ENCODE measurements around the gene EXOC2.
"Not testable (repeated sequence)": the region's sequence is repeated elsewhere in the genome, so short reads cannot be mapped to it uniquely, and the experiment has no call there.

Gene EXOC2

DNA sequence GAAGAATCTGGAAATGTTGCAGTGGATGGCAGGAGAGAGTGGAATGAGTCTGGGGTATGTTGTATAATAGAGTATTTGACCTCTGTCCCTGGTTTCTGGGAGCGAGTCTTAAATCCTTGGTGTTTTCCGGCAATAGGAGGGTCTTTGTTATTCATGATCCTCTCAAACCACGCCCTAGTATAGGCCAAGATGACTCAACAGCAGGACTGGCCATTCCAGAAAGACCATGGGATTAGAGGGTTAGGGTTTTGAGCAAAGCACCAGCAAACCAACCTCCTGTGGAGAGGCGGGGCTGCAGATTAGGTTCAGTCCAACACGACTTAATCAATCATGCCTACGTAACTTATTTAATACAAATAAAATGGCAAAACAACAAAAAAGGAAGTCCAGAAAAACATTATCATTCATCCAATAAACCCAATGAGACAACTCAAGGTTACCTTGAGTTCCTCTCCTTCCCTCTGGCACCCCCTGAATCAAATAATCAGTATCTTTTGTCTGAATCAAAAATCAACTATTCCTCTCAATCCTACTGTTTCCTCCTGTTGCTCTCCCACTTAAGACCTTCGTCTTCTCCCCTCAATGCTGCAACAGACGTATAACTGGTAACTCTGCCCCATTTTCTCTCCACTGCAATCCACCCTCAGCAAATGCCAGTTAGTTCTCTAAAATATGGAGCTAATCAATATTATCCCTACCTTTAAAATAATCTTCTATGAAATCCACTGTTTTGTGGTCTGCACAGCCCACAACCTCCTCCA, 51.5 kb downstream of the EXOC2 start:
- no peak for DNase-seq (ENCODE audit: low read depth in 2 of 3, low spot score in 1 of 3)

DNA sequence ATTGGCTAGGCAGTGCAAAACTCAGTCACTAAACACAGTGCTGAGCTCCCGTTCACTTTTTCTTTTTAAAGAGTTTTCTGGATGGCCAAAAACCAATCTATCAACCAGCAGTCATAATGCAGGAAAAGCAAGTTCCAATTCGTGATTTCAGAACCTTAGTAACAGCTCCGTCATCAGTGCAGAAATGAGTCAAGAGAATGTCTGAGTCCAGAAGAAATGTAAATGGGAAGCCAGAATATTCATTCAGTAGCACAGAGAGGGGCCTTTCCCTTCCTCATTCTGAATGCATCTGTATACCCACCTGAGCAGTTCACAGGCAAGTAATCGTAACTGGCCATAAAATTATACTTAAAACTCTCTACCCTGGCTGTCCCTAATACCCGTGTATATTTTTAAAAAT, 56.5 kb downstream of the EXOC2 start:
- peak in 1 of 3 donors; percentile 21 for DNase-seq (ENCODE audit: low read depth in 2 of 3, low spot score in 1 of 3)

DNA sequence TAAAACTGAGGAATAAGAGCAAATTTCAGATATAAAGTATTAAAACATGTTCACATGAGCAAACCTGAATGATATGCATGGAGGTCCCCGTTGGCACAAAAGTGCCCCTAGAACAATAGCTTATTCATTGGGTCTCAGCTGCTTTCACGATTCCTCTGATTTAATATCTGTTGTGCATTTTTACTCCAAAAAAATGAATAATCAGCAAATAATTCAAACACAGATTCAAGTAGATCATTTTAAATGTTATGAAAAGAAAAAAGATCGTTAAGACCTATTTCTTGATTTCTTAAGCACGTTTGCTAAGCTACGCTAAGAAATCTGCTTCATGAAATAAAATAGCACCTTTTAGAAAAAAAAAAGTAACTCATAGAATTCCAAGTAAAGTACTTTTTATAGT, 57.7 kb downstream of the EXOC2 start:
- DNase-seq (ENCODE audit: low read depth in 2 of 3, low spot score in 1 of 3) = no peak

DNA sequence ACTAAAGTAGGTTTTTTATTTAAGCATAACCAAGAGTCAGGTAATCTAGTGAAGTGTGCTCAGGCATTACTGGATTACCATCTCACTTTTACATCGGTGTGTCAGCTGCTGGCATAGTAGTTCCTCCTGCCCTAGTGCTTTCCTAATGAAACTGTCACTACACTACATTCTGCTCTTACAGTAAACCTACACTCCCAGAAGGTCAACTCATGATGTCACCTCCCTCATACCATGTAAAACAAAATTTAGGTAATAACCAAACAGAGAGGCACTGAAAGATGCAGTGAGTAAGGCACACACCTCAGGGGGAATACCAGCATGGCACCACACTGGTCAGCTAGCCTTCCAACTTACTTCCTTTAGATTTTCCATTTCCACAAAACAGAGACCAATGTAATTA, 59.3 kb downstream of the EXOC2 start:
- no peak for DNase-seq (ENCODE audit: low read depth in 2 of 3, low spot score in 1 of 3)

DNA sequence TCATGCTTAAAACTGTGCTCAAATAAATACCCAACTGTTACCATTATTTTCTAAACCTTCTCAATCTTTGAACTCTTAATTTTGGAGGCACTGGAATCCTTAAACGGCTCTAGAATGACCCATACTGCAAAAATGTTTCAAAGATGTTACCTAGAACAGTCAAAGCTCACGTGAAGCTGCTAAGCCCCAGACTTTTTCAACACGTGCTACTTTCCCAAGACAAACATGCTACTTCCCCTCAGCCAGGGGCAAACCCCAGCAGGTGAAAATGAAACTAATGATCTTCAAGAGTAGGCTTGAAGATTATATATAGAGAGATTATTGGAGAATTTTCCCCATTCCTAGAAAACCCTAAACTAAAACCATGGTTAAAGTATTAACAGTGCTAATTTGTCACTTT, 64.2 kb downstream of the EXOC2 start:
- DNase-seq (ENCODE audit: low read depth in 2 of 3, low spot score in 1 of 3) = no peak

DNA sequence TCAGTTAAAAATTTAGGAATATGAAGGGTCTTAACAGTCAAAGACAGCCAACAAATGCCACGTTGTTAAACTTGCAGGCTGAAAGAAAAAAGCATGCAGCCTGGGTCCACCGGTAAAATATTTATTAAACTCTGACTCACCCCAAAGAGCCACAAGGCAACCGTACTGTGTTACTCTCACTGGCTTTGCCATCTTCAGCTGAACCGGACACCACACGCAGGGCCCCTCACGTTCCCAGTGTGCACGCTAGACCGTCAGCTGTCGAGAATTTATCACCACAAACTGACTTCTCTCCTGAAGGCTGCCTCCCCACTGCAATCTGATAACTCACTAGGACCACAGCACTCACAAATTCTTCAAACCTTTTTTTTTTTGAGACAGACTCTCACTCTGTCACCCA, 66.7 kb downstream of the EXOC2 start:
- no peak for DNase-seq (ENCODE audit: low read depth in 2 of 3, low spot score in 1 of 3)

DNA sequence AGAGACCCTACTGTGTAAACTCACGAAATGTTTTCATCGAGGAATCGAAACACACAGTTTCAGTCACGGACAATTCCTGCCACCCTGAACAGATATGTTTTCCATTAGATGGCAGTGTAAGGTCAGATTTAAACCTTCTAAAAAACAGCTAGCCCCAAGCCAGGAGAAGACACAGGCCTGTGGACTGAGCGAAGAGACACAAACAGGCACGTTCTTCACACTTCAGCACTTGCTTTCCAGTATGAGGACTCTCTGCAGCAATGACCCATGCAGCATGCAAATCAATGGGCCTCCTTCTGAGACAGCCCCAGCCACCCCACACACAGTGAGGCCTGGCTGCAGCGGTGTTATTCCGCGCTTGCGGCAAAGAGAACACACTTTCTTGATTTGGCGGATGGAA, 68.0 kb downstream of the EXOC2 start:
- DNase-seq (ENCODE audit: low read depth in 2 of 3, low spot score in 1 of 3) = no peak

DNA sequence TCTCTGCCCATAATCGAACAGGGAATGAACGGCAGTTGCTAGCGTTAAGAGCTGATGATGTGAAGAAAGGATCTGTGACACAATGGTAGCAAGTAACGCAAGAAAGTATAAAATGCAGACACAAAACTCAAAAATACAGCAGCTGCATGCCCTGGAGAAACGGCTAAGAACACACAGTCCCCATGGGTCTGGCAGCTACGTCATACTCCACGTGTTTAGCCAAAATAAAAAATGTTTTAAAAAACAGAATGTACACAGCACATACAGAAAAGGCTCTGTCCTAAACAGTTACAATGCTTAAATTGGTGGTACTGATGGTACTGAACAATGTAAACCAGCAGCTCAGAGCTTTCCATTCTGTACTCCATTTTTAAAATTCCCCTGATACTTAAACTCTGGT, 70.5 kb downstream of the EXOC2 start:
- no peak for DNase-seq (ENCODE audit: low read depth in 2 of 3, low spot score in 1 of 3)

DNA sequence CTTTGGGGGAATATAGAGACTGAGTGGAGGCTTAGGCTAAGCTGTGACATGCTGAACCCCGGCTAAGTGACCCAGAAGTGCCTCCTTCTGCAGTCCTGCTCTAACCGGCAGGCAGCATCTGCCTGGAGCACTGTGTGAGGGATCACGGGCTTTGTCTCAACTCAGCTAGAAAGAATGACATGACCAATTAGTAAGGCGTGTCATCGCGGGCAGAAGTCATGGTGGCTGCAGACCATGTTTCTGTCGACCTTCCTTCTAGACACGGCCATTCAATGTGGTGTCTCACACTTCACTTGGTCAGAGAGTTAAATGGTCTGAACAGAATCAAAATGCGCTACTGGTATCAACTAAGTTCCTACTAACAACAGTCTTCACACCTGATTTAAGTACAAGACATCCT, 71.0 kb downstream of the EXOC2 start:
- no peak for DNase-seq (ENCODE audit: low read depth in 2 of 3, low spot score in 1 of 3)

DNA sequence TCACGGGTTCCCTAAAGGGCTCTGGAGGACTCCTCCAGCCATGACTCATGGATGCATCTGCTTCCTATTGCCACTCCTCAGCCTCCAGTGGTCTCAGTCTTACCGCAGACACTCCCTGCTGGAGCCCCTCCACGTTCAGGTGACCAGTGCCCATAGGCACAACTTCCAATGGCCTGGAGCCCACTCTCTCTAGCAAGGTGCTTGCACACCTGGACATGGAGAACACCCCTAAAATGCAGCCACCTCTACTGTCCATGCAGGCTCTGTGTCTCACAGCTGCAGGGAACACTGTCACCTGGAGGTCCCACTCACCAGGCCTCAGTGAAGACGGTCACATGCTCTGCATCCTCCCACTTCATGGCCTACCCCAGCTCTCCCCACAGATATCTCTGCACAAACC, 72.0 kb downstream of the EXOC2 start:
- no peak for DNase-seq (ENCODE audit: low read depth in 2 of 3, low spot score in 1 of 3)

DNA sequence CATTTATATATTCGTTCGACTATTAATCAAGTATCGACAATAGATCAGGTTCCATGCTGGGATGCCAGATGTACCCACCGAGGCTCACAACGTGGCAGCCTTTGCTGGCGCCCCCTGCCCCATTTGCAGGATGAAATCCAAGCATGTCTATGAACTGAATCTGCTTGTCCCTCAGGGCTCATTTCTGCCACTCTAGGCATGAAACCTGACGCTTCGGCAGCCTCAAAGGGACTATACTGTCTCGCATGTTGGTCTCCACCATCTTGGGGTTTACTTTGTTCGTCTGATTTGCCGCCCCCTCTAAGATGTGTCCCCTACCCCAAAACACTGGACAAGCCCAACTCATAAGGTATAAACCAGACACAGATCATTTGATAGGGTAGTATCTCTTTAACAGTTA, 72.8 kb downstream of the EXOC2 start:
- no peak for DNase-seq (ENCODE audit: low read depth in 2 of 3, low spot score in 1 of 3)

DNA sequence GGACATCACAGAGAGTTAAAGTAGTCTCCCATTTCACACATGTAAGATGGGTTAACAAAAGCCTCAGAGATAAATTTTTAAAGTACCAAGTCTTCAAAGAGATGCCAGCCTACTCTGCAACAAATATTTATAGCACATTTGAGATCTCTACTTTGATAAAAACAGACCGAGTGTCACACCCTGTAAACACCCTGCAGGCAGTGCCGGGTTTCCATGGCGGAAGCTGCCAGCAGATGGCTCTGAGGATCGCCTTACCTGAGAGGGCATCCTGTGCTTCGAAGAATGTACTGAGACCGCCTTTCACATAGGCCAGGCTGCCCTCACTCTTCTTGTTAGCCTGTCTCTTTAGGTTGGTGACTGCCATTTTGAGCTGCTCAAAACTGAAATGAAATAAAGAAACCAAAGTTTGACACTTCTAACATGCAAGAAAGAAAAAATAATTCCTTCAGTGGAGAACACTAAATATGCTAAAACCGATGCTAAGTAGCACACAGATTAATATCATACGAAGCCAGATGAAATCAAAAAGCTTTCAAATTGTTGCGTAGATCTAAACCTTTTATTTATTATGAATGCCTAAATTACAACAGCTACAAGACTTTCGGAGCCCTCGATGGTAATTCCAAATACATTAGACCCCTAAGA, 75.4 kb downstream of the EXOC2 start:
- no peak for DNase-seq (ENCODE audit: low read depth in 2 of 3, low spot score in 1 of 3)

DNA sequence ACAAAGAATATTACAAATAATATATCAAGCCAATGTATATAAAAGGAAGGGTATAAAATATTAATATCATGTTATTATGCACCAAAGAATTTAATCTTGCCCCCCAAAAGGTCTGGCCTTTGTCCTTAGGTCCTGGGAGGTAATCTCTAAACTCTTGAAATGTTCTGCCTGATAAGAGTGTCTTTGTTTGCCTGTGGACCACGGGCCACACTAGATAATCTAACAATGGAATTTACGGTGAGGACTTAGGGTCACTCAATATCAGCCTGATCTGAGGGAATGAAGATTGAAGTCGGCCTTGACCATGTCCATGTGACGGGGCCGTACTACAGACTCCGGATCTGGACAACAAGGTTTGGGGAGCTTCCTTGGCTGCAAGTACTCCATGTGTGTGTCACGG, 79.0 kb downstream of the EXOC2 start:
- DNase-seq (ENCODE audit: low read depth in 2 of 3, low spot score in 1 of 3) = no peak

DNA sequence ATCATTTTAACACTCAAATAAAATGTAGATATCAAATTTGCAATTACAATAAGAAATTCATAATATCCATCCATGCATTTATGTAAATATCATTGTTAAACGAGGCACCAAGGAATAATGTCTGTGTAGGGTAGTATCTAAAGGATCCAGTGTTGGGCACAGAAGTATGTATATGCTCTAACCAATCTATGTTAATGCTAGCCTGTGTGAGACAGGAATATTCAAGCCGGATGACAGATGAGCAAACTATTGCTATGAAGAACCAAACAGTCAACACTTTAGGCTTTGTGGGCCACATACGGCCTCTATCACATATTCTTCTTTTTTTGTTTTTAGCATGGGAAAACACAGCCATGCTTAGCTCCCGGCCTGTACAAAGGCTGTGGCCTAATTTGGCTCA, 81.0 kb downstream of the EXOC2 start:
- DNase-seq (ENCODE audit: low read depth in 2 of 3, low spot score in 1 of 3) = no peak

DNA sequence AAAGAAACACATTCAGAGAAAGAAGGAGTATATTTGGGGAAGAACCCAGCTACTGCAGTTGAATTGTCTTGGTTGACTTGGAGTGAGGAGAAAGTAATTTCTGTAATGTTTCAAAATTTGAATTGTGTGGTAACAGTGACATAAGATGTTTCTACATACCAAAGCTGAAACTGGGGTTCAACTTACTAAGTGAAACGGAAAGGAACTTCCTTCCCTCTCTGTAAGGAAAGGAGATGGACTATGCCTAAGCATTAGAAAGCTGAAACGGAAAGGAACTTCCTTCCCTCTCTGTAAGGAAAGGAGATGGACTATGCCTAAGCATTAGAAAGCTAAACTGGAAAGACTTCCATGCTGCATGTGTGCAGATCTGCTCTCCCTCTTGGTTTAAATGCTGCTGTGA, 82.1 kb downstream of the EXOC2 start:
- no peak for DNase-seq (ENCODE audit: low read depth in 2 of 3, low spot score in 1 of 3)

DNA sequence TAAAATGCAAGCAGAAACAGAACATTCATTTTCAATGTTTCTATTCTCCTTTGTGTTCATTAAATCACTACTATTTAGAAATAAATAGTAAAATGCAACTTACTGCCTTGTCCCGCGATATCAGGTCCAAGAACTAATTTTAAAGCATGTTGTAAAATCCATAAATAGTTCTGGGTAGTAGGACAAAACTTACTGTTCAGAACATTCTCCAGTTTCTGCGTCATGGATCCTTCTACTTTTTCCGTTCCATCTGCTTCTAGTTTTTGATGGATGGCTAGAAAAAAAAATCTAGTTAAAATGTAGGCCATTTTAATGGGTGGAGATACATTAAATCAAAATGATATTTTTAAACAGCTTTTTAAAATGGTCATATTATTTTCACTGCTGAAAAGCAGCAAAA, 83.0 kb downstream of the EXOC2 start:
- DNase-seq (ENCODE audit: low read depth in 2 of 3, low spot score in 1 of 3) = no peak

DNA sequence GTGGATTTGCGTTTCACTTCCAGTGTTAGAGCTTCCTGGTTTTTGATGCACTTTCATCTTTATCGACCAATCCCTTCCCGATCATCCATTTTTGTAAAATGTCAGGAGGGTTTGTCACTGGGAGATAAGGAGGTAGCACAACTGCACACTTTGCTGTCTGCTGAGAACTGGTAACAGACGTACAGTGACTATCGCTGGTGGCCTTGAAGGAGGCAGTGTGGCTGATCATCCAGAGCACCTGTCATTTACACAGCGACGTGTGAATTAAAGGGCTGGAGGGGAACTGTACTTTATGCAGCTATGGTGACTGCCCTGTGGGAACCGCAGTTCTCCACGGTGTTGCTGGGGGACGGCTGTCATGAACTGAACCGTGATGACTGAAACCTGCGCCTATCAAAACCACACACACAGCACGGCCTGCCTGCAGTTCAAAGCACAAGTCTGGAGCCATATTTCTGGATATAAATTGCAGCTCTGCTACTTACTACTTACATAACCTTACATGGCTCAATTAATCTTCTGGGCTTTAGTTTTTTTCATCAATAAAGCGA, 86.0 kb downstream of the EXOC2 start:
- DNase-seq (ENCODE audit: low read depth in 2 of 3, low spot score in 1 of 3) = no peak

DNA sequence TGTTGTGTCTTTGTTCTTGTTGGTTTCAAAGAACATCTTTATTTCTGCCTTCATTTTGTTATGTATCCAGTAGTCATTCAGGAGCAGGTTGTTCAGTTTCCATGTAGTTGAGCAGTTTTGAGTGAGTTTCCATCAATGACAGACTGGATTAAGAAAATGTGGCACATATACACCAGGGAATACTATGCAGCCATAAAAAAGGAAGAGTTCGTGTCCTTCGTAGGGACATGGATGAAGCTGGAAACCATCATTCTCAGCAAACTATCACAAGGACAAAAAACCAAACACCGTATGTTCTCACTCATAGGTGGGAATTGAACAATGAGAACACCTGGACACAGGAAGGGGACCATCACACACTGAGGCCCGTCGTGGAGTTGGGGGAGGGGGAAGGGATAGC, 87.0 kb downstream of the EXOC2 start:
- DNase-seq (ENCODE audit: low read depth in 2 of 3, low spot score in 1 of 3) = not testable (repeated sequence)

DNA sequence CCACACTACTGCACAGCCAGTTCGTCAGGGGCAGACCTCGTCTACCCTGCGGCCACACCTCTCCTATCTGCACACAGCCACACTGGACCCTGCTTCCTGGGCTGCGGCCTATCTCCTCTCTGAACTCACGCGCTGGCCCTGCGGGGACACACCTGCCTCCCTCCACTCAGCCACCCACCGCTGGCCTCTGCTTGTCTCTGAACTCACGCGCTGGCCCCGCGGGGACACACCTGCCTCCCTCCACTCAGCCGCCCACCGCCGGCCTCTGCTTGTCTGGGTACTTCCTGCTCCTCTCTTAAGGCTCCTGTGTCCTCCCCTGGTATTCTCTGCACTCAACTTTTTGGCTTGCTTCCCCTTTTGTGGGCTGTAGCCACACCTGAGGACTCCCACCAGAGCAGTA, 88.4 kb downstream of the EXOC2 start:
- DNase-seq (ENCODE audit: low read depth in 2 of 3, low spot score in 1 of 3) = no peak

DNA sequence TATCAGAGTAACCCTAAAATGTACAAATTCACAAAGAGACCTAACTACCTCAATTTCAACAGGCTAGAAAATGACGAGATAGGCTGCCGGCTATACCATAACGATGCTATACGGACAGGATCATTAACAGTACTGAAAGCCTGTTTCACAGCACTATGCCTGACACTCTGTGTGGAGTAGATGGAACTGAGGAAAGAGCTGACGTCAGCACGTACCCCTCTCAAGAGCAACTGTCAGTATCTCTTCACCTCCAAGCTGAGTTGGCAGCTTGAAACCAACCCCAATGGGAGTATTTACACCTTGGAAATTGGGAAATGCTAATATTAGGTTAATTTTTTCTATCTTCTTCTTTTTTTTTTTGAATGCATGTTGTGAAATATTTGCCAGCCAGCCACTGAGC, 89.7 kb downstream of the EXOC2 start:
- DNase-seq (ENCODE audit: low read depth in 2 of 3, low spot score in 1 of 3) = no peak

DNA sequence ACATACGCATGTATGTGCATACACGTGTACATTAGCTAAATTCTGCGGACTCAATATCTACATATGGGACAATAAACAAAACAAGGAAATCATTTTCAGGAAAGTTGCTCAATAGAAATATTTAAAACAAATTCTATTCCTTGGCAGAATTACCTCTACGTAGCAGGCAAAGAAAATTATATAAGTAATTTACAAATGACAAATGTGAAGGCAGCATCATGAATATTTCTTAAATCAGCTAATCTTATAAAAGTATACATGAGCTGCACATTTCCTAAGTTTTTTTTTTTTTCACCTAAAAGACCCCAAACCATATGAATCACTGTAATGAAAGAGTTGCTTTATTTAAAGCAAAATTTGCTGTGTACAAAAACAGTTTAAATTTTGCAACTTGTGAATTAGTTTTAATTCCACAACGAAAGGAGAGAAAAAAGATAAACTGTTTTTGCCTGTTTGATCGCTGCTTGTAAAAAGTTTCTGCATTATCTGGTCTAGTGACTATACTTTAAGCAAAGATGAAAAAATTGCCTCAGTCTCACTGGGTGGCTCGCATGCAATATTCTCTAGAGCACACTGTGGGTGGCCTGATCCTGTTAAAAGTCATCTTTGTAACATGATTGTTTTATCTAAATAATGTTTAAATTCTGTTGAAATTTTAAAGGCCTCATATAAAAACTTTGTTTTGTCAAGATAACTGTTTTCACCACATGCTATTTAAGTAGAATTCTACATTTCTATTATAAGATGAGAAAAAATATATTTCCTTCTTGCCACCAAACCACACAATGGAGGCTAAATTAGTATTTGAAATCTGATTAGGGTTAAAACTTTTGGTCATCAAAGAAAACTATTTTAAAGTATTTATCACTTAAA, 93.1 kb downstream of the EXOC2 start:
- DNase-seq (ENCODE audit: low read depth in 2 of 3, low spot score in 1 of 3) = no peak

DNA sequence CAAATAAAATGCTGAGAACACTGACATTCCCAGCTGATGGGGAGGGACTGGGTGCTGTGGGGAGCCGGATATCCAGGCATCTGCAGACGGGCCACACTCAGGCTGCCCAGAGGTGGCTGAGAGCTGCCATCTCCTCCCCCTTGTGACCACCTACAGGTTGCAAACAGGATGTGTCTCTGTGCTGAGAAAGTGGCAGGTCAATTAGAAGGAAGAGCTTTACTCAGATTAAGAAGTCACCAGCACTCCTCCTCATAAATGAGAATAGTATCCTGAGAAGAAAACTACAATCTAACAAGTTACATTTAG, 99.1 kb downstream of the EXOC2 start:
- no peak for DNase-seq (ENCODE audit: low read depth in 2 of 3, low spot score in 1 of 3)

All from stimulated activated CD4-positive, alpha-beta T cell treated with anti-CD3 and anti-CD28 coated beads, Interleukin-12 subunit alpha, Interleukin-12 subunit beta, amount 100 ng/mL, for 48 hours (primary cell).